HG03460 (cell line): ENCODE measurements around the gene EHBP1.
"Not testable (repeated sequence)": the region's sequence is repeated elsewhere in the genome, so short reads cannot be mapped to it uniquely, and the experiment has no call there.

ENCODE experiments used
- ATAC-seq: cut with Tn5 transposase; IDR thresholded peaks from one replicate; pipeline ENCODE4 v1.9.1; 2021; ENCODE audit not compliant: unreplicated experiment

The EHBP1 gene

DNA sequence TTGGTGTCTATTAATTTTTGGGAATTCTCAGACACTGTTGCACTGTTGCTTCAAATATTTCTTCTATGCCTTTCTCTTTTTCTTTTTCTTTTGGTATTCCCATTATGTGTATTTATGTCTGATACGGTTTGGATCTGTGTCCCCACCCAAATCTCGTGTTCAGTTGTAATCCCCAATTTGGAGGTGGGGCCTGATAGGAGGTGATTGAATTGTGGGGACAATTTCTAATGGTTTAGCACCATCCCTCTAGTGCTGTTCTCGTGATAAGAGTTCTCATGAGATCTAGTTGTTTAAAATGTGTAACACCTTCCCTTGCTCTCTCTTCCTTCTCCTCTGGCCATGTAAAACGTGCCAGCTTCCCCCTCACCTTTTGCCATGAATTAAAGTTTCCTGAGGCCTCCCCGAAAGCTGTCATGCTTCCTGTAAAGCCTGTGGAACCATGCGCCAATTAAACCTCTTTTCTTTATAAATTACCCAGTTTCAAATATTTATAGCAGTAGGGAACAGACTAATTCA is 26.8 kb downstream of the EHBP1 start:
- ATAC-seq, result no peak

DNA sequence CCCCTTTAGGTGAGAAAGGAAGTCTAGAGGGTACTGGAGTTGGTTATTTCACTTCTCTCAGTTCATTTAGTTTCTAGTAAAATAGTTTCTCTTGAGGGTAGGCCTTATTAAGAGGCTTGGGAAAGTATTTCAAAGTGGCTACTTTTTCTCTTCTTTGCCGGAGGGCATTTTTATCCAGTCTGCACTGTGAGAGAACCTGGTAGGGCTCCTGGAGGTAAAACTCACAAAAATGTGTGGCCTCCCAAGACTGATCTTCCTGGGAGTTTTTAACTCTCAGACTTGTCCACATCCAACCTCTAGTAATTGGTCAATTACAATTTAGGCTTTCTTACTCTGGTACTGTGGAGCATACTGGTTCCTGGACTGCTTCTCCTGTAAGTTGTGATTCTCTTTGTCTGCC is 28.0 kb downstream of the EHBP1 start:
- no peak for ATAC-seq

DNA sequence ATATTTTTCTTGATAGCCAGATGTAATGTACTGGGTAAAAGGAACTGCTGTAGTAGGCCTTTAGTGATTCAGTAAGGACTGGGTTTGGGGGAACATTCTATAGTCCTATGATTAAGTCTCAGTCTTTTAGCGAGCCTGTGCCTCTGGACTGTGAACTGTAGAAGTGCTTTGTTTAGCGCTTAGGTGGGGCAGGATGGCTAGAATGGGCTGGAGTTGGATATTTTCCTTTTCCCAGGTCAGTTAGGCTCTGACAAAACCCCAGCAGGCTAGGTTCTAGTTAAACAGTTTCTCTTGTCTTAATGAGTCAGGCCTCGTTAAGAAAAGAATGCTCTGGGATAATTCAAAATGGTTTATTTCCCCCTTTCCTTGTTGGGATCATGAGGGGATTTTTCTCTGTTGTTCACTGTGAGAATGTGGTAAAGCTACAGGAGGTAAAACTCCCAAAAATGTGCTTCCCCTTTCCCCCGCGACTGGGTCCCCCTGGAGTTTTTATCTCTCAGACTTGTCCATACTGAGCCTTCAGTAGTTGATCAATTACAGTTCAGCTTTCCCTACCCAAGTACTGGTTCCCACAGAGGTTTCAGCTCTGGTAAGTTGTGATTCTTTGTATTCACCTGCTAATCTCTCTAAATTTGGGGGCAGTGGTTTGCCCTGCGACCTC is 31.5 kb downstream of the EHBP1 start:
- peak; percentile 49 for ATAC-seq

DNA sequence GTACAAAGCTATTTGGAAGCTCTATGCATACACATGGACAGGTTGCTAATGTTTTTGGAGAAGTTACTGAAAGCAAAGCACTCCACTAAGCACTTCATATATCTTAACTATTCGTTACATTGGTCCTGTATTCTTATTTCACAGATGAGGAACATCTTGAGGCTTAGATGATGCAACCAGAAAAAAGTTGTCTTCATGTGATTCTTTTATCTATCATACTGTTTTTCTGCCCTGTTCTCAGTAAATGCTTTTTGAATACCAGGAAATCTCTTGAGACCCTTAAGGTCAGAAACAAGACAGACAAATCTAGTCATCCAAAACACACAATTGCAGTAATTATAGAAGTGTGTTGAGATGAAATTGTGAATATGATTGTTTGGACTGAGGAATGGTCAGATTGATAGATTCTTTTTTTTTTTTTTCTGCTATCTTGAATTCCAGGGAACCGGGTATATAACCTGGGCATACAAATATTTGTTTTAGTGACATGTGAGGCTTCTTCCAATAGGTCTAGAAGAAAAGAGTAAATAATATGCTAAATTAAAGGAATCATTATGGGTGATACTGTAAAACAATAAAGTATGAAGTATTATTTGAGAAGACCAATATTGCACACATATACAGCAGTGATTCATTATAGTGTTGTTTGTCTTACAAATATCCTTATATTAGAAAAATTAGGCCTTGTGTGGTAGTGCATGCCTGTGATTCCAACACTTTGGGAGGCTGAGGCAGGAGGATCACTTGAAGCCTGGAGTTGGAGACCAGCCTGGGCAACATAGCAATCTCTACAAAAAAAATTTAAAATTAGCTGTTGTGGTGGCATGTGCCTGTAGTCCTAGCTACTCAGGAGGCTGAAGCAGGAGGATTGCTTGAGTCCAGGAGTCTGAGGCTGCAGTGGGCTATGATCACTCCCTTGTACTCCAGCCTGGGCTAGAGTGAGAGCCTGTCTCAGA is 33.7 kb downstream of the EHBP1 start:
- no peak for ATAC-seq

DNA sequence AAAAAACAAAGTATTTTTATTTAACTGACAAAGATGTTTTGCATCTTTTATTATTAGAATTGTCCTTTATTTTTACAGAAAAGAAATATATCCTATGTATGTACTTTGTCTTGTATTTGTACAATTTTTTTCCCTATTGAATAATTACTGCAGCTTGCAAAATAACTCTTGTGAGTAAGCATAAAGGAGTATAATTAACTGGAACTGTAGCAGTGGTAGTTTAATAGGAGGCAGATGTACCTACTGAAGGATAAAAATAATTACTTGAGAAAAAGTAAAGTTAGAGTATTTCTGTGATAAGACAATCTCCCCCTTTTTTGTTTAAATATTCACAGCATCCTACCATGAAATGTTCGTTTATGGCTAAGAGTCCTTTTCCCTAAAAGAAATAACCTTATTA is 34.7 kb downstream of the EHBP1 start:
- ATAC-seq, result no peak

DNA sequence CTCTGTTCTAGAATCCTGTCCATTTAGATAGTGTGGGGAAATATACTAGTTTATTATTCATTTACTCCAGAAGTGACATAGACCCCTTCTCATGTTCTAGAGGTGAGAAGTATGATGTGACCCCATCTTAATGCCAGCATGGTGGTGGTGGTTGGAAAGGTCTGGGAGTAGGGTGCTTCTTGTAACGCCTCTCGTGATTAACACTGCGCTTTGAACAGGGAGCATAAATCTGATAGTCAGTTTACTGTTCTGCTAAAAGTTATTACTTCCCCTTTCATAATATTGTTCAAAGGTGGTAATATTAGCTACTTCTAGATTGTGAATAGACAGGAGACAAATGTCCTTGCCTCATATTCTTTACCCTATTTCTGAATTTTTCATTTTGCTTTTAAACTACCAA is 35.6 kb downstream of the EHBP1 start:
- no peak for ATAC-seq

DNA sequence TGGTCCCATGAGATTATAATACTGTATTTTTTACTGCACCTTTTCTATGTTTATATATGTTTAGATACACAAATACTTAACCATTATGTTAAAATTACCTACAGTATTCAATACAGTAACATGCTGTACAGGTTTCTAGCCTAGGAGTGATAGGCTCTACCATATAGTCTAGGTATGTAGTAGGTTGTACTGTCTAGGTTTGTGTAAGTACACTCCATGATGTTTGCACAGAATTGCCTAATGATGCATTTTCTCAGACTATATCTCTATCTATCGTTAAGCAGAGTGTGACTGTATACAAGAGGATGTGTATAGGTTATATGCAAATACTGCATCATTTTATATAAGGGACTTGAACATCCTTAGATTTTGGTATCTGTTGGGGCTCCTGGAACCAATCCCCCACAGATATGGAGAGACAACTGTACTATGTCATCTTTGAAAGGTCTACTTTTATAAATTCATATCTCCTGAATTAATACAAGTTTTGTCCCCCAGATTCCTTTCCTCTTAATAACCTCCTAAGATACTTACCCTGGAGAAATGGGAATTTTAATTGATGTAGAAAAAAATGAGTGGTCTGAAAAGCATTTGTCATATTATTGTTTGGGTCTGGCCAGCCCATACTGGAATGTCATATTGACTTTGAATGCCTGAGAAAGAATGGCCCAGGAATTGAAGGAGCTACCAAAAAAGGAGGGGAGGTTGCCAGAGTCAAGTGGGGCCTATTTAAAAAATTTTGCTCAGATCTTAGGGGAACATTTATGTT is 36.6 kb downstream of the EHBP1 start:
- no peak for ATAC-seq

DNA sequence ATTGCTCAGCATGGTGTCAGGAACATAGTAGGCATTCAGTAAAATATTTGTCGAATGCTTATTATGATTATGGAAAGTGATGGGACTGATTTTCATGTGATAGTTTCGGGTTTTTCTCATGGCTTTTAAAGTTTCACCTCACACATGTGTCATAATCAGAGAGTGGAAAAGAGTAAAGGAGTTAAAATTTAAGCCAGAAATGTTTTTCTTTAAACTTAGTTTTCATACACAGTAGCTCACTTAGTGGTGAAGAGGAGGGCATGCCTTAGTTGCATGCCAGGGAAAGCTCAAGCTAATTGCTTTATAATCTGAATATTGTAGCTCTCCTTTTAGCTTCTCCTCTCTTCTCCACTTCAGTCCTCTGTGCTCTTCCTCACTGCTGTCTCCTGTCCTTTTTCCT is 38.0 kb downstream of the EHBP1 start:
- ATAC-seq, result peak; percentile 50

DNA sequence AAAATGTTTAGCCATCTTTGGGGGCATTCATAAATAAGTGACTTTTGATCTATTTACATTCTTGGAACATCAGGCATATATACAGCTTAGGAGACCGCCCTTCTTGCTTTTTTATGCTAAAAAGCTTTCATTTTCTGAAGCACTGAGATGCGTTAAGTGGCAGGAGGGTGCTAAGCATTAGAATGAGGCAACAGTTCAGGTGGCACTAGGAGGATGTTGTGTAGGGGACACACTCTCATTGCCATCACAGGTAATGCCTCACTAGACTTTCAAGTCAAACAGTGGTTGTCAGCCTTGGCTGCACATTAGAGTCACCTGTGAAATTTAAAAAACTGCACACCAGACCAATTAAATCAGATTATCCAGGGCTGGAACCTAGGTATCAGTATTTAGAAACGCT is 39.1 kb downstream of the EHBP1 start:
- no peak for ATAC-seq

DNA sequence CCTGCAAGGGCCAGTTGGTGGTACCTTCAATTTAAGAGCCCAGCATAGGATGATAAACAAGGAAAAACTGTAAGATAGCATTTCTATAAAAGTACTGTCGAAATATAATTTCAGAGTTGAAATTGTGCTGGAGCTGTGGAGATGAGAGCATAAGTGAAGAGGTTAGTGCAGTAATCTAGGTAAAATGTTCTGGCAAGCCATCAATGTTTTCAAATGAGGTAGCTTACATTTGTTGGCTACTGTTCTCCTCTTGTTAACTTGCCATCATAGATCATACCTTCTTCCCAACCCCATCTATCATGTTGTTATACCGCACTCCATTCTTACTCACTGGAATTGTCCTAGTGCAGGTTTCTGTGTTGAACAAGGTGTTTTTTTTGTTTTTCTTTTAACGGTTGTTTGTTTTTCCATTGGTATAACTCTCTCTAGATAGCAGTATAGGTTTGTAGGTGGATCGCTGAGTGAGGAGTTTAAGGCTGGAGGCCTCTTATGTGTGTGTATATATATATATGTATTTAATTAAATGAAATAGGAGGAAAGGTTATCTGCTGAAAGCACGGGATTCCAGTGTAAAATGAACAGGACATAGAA is 40.5 kb downstream of the EHBP1 start:
- no peak for ATAC-seq

DNA sequence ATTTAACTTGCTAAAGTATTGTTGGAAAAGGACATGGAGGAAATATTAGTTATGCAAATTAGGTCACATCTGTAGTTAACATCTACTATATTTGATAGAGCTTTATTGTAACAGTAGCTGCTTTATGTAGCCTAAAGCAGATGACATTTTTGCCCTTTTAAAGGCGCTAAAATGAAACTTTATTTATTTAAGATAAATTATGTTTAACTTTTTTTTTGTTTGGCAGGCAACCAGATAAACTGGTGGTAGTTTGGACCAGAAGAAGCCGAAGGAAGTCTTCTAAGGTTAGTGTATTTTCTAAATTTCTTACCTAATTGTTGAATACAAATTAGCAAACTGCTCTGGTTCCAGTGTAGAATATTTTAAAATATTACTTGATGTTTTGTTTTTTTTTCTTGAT is 41.7 kb downstream of the EHBP1 start:
- no peak for ATAC-seq

DNA sequence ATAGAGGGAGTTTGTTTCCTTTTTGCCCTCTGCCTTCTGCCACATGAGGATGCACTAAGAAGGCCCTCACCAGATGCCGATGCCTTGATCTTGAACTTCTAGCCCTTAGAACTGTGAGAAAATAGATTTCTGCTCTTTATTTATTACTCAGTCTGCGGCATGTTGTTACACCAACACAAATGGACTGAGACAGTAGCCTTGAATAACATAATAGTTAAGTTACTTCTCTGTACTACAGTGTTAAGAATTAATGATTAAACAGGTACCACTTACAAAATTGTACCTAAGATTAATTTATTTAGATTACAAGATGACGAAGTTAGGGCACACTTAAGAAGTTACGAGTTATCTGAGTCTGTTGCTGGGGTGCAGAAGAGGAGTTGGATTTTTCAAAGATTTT is 42.4 kb downstream of the EHBP1 start:
- no peak for ATAC-seq

DNA sequence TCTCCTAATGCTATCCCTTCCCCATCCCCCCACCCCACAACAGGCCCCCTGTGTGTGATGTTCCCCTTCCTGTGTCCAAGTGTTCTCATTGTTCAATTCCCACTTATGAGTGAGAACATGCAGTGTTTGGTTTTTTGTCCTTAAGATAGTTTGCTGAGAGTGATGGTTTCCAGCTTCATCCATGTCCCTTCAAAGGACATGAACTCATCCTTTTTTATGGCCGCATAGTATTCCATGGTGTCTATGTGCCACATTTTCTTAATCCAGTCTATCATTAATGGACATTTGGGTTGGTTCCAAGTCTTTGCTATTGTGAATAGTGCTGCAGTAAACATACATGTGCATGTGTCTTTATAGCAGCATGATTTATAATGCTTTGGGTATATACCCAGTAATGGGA is 43.6 kb downstream of the EHBP1 start:
- ATAC-seq, result not testable (repeated sequence)

DNA sequence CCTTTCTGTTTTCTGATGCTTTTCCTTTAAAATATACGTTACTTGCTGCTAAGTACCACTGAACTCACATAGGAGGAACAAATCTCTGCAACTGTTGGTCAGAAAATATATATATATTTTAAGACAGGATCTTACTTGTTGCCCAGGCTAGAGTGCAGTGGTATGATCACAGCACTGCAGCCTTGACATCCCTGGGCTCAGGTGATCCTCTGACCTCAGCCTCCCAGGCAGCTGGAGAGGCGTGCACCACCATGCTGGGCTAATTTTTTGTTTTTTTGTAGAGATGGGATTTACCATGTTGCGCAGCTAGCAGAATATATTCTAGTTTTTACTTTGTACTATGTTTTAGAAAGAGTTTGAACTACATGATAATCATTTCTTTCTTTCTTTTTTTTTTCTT is 51.5 kb downstream of the EHBP1 start:
- ATAC-seq, result no peak

DNA sequence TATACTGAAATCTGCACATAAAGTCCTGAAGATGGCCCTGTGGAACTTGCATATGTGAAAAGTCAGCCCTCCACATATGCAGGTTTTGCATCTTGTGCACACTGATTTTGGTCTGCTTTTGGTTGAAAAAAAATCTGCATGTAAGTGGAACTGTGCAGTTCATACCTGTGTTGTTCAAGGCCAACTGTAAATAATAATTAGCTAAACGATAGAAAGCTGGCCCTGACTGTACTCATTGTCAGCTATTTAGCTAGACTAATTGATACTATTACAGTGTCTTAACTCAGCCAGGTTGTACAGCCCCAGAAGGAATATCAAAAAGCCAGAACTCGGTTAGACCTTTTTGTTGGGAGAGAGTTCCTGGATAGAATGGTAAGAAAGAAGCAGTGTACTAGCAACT is 54.5 kb downstream of the EHBP1 start:
- no peak for ATAC-seq

DNA sequence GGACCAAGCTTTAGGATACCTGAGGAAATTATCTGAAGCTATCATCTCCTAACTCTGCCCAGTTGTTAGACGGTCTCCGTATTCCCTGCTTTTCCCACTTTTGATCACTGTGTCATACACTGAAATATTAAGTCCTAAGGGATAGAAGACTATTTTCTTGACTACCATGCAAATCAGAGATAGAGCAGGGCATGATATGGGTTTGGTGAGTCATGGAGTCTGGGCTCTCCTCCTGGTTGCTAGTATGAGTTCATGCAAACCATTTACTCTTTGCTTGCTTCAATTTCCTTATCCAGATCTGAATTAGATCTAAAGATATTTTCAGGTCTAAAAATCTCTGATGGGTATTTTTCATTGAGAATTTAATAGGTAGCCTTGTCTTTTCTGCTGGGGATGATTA is 55.0 kb downstream of the EHBP1 start:
- ATAC-seq, result no peak

DNA sequence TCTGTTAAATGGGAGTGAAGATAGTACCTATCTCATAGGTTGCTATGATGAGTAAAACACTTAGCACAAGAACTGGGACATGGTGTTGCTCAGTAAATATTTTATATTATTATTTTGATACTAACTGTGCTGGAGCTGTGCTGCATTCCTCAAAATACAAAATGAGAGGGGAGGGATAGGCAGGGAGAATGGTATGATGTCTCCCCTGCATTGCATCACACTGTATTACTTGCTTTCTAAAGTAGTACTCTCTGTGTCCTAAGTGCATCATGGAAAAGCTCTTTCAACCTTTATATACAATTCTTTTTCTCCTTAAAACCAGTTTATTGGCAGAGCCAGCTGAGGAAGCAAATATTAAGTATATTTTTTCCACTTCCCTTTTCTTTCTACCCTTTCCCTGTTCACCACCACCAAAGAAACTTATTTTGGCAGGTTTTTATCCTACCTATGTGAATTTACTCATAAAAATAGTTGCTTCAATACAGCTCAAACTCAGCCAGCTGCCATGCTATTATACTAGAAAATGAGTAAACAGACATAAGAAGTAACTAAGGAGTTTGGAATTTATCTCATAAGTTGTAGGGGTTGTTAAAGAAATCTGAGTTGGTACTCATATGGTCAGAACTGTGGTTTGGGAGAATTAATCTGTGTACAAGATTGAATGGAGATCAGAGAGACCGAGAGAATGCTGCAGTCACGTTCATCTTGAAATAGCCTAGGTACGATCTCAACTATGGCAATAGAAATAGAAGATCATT is 60.3 kb downstream of the EHBP1 start:
- no peak for ATAC-seq

DNA sequence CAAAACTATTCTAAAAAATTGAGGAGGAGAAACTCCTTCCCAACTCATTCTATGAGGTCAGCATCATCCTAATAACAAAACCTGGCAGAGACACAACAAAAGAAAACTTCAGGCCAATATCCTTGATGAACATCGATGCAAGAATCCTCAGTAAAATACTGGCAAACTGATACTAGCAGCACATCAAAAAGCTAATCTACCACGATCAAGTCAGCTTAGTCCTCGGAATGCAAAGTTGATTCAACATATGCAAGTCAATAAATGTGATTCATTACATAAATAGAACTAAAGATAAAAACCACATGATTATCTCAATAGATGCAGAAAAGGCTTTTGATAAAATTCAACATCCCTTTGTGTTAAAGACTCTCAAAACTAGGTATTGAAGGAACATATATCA is 63.1 kb downstream of the EHBP1 start:
- no peak for ATAC-seq

DNA sequence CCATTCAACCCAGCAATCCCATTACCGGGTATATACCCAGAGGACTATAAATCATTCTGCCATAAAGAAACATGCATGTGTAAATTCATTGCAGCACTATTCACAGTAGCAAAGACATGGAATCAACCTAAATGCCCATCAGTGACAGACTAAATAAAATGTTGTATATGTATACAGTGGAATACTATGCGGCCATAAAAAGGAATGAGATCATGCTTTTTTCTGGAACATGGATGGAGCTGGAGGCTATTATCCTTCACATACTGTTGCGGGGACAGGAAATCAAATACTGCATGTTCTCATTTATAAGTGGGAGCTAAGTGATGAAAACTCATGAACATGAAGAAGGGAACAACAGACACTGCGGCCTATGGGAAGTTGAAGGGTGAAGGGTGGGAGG is 65.1 kb downstream of the EHBP1 start:
- ATAC-seq, result no peak
